ENCODE results near the gene EPHA3. TPM values are rescaled to one million over a fixed set of nuclear protein-coding genes. Genes with fewer than 3 reads are reported as not detected.

Gene EPHA3
- total and polyA plus RNA-seq, 10 of the 15 experiments (the other 5 are each of a cell fraction or from before 2014, with no cell fraction given): 0.03 to 39.0 (median 0.07) TPM; not detected in 4

DNA sequence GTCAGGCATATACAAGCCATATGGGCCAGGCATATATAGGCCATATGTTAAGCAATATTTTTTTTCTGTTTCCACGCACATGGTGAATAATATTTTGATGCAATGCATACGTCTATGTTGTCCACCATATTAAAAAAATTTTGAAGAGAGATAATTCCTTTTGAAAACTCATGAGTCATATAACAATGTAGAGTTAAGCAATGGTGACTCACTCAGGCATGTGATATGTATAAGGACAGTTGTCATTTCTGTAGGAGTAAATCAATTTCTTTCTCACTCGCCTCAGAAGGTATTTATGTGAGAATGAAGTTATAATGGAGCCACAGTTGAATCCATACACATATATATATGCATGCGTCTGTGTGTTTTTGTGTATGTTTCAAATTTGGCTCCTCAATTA, 272.6 kb downstream of the EPHA3 start:
- H3K4me3 ChIP-seq: no peak overlapping the region
- H3K4me2 ChIP-seq (ENCODE audit: control insufficient read depth, insufficient read depth): no peak overlapping the region
- no peaks in the 10 kb centered on the region for H3K79me2 ChIP-seq (ENCODE audit: control insufficient read depth, insufficient read depth, low read length)
- no peaks in the 10 kb centered on the region for H3K9me3 ChIP-seq (replicated peaks; ENCODE audit: control insufficient read depth, insufficient read depth, low read length)
- no peak for FAIRE-seq
- no peaks in the 10 kb centered on the region for H4K20me1 ChIP-seq (ENCODE audit: control insufficient read depth, insufficient read depth)
- RAD21 ChIA-PET (ENCODE audit: unreplicated experiment): no interaction called here
- 24% methylated on average over 4 of the region's 4 CpGs for WGBS (ENCODE audit: insufficient coverage, insufficient replicate concordance, low lambda C conversion rate, missing lambda C conversion rate)
- H3K36me3 ChIP-seq (ENCODE audit: control insufficient read depth in 2 of 2, insufficient read depth in 2 of 2, low read length in 1 of 2): no peaks in the 10 kb centered on the region
- BruUV-seq (replicated peaks): no TSS peak
- no peaks in the 10 kb centered on the region for H3K27me3 ChIP-seq (replicated peaks in 1 of 2; ENCODE audit: control insufficient read depth in 2 of 2, insufficient read depth in 2 of 2, low read length in 1 of 2)
- no peak for DNase-seq (ENCODE audit: low read depth, low spot score)
- in situ Hi-C loops (cut with MboI) (no loop called here), intact Hi-C loops (cut with micrococcal nuclease; ENCODE audit: unreplicated experiment) (no loop called here)
- CTCF ChIA-PET: no interaction called here
- POLR2A ChIA-PET: no interaction called here
- SMC1A ChIA-PET (ENCODE audit: uncharacterized antibody, unreplicated experiment): no interaction called here
- no peak overlapping the region for H3K9ac ChIP-seq (ENCODE audit: control insufficient read depth, insufficient read depth, low read length)
- no peak for ATAC-seq
- no peak overlapping the region for H3K27ac ChIP-seq (ENCODE audit: control insufficient read depth, insufficient read depth)
- TF ChIP-seq ZBTB33 (IDR thresholded peaks at IDR 0.05) (no peak), WRNIP1 (IDR thresholded peaks at IDR 0.05; ENCODE audit: borderline replicate concordance, low read depth, low read length) (no peak), BACH1 (IDR thresholded peaks at IDR 0.05; ENCODE audit: borderline replicate concordance) (no peak), ZNF687 (IDR thresholded peaks at IDR 0.05) (no peak)
- no peaks in the 10 kb centered on the region for H3K4me1 ChIP-seq (ENCODE audit: control insufficient read depth, insufficient read depth, low read length)
- H2AFZ ChIP-seq (ENCODE audit: control insufficient read depth, low read depth, low read length): no peak overlapping the region

All from GM12878 (cell line).